ENCODE measurements around the gene CCNB1. TPM values are rescaled to one million over a fixed set of nuclear protein-coding genes. Genes with fewer than 3 reads are reported as not detected.

CCNB1 gene
- total and polyA plus RNA-seq, 4 donors: 1.0 to 82.5 (median 5.8) TPM

DNA sequence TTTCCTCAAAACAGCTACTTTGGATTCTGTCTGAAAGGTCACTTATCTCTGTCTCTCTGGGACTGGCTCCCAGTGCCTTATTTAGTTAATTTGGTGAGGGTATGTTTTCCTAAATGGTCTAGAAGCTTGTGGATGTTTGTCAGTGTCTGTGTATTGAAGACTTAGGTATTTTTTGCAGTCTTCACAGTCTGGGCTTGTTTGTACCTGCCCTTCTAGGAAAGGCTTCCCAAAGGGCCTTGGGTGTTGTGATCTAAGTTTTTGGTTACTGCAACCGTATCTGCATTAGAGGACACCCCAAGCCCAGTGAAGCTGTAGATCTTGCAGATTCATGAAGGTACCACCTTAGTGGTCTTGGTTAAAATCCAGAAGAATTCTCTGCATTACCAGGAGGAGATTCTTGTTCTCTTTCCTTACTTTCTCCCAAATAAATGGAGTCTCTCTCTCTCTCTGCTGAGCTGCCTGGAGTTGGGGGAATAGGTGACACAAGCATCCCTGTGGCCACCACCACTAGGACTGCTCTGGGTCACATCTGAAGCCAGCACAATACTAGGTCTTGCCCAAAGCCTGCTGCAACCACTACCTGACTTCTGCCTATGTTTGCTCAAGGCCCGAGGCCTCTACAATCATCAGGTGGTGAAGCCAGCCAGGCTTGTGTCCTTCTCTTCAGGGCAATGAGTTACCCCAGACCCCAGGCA lies 17.8 kb upstream of the CCNB1 start:
- no peak for DNase-seq (ENCODE audit: low spot score)
- WGBS: 91% methylated on average over 2 of the region's 2 CpGs
- Histone ChIP-seq H3K4me3 (ENCODE audit: low read depth in 1 of 3, low read length in 3 of 3) (no peak overlapping the region), H3K9ac (ENCODE audit: low read depth in 1 of 2, low read length in 2 of 2) (no peak overlapping the region), H3K27me3 (ENCODE audit: control insufficient read depth in 4 of 4, insufficient read depth in 4 of 4, low read length in 3 of 4) (no peaks in the 10 kb centered on the region), H3K27ac (ENCODE audit: low read depth in 1 of 2, low read length in 2 of 2) (no peak overlapping the region), H3K4me1 (ENCODE audit: control insufficient read depth in 4 of 4, insufficient read depth in 4 of 4, low read length in 3 of 4) (no peaks in the 10 kb centered on the region), H3K9me3 (ENCODE audit: control insufficient read depth in 4 of 4, low read length in 3 of 4) (no peaks in the 10 kb centered on the region), H3K36me3 (ENCODE audit: control insufficient read depth in 4 of 4, insufficient read depth in 3 of 4, low read depth in 1 of 4, low read length in 3 of 4) (no peaks in the 10 kb centered on the region)
- no peak for TF ChIP-seq ZBTB33 (IDR thresholded peaks at IDR 0.05)
- no peak for TF ChIP-seq REST (IDR thresholded peaks at IDR 0.05)
- TF ChIP-seq JUND (IDR thresholded peaks at IDR 0.05): no peak
- TF ChIP-seq YY1 (IDR thresholded peaks at IDR 0.05): no peak
- no peak for TF ChIP-seq NR2F2 (IDR thresholded peaks at IDR 0.05)
- TF ChIP-seq, protein P1, sequence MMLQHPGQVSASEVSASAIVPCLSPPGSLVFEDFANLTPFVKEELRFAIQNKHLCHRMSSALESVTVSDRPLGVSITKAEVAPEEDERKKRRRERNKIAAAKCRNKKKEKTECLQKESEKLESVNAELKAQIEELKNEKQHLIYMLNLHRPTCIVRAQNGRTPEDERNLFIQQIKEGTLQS (IDR thresholded peaks at IDR 0.05): no peak
- TF ChIP-seq TAF1 (conservative IDR thresholded peaks at IDR 0.05): no peak

- H3K4me1 ChIP-seq (ENCODE audit: control insufficient read depth in 4 of 4, insufficient read depth in 4 of 4, low read length in 3 of 4): no peaks in the 10 kb centered on the region
- H3K27ac ChIP-seq (ENCODE audit: low read depth in 1 of 2, low read length in 2 of 2): no peak overlapping the region
- 93% methylated on average over 5 of the region's 5 CpGs for WGBS
- H3K9me3 ChIP-seq (ENCODE audit: control insufficient read depth in 4 of 4, low read length in 3 of 4): no peaks in the 10 kb centered on the region
- TF ChIP-seq HNF4A (conservative IDR thresholded peaks at IDR 0.05) (no peak), YY1 (IDR thresholded peaks at IDR 0.05) (no peak), ZBTB33 (IDR thresholded peaks at IDR 0.05) (no peak)
- no peak overlapping the region for H3K9ac ChIP-seq (ENCODE audit: low read depth in 1 of 2, low read length in 2 of 2)
- no peaks in the 10 kb centered on the region for H3K27me3 ChIP-seq (ENCODE audit: control insufficient read depth in 4 of 4, insufficient read depth in 4 of 4, low read length in 3 of 4)
- H3K36me3 ChIP-seq (ENCODE audit: control insufficient read depth in 4 of 4, insufficient read depth in 3 of 4, low read depth in 1 of 4, low read length in 3 of 4): no peaks in the 10 kb centered on the region
- DNase-seq (ENCODE audit: low spot score): no peak
- H3K4me3 ChIP-seq (ENCODE audit: low read depth in 1 of 3, low read length in 3 of 3): no peak overlapping the region
These were observed 17.3 kb upstream of the CCNB1 start for GRCh38 chr5:69149676-69150010.

GRCh38 chr5:69152731-69153130 lies 14.2 kb upstream of the CCNB1 start:
- Histone ChIP-seq H3K4me1 (ENCODE audit: control insufficient read depth in 4 of 4, insufficient read depth in 4 of 4, low read length in 3 of 4) (no peaks in the 10 kb centered on the region), H3K9ac (ENCODE audit: low read depth in 1 of 2, low read length in 2 of 2) (no peak overlapping the region), H3K27ac (ENCODE audit: low read depth in 1 of 2, low read length in 2 of 2) (no peak overlapping the region), H3K9me3 (ENCODE audit: control insufficient read depth in 4 of 4, low read length in 3 of 4) (no peaks in the 10 kb centered on the region), H3K4me3 (ENCODE audit: low read depth in 1 of 3, low read length in 3 of 3) (no peak overlapping the region), H3K27me3 (ENCODE audit: control insufficient read depth in 4 of 4, insufficient read depth in 4 of 4, low read length in 3 of 4) (no peaks in the 10 kb centered on the region), H3K36me3 (ENCODE audit: control insufficient read depth in 4 of 4, insufficient read depth in 3 of 4, low read depth in 1 of 4, low read length in 3 of 4) (no peaks in the 10 kb centered on the region)
- 80% methylated on average over 3 of the region's 3 CpGs for WGBS
- no peak for DNase-seq (ENCODE audit: low spot score)
- no peak for TF ChIP-seq MAX (IDR thresholded peaks at IDR 0.05)
- TF ChIP-seq JUND (IDR thresholded peaks at IDR 0.05): no peak
- no peak for TF ChIP-seq SP1 (IDR thresholded peaks at IDR 0.05)
- no peak for TF ChIP-seq ZBTB33 (IDR thresholded peaks at IDR 0.05)
- no peak for TF ChIP-seq EGR1 (IDR thresholded peaks at IDR 0.05; ENCODE audit: low read depth in 2 of 2)
- TF ChIP-seq RXRA (IDR thresholded peaks at IDR 0.05): no peak
- TF ChIP-seq REST (IDR thresholded peaks at IDR 0.05): no peak
- no peak for TF ChIP-seq HNF4G (IDR thresholded peaks at IDR 0.05)

Measured in liver (tissue), 9 donors.